NCI-H2196 (cell line): ENCODE results near the gene CSK.

Source experiments
- DNase-seq: peaks from one replicate; lab custom pipeline; 2025; ENCODE audit not compliant: unreplicated experiment; lab: John Stamatoyannopoulos, UW

The CSK gene

DNA sequence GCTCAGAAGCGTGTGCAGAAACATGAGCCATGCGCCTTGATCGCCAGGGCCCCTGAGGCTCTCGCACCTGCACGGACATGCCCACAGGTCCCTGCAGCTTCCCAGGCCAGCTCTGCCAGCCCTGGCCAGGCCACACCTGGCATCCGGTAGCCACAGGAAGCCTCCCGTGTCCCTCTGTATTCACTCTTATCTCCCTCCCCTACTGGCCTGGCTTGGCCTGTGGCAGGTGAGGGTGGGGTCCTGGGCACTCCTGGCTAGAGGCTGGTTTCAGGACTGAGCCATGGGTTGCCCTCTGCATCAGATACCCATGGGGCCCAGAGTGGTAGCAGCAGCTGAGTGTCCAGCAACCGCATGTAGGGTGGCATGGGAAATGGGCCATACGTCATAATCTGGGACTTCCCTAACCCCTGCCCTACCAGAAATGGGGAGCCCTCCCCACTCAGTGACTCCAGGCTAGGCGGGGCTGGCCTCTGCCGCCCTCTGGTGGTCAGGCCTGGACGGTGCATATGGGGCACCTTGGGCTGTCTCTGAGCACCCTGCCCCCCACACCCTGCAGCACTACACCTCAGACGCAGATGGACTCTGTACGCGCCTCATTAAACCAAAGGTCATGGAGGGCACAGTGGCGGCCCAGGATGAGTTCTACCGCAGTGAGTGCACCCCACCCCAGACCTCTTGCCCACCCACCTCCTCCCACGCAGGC is 18.1 kb downstream of the CSK start:
- peak; percentile 76 for DNase-seq

DNA sequence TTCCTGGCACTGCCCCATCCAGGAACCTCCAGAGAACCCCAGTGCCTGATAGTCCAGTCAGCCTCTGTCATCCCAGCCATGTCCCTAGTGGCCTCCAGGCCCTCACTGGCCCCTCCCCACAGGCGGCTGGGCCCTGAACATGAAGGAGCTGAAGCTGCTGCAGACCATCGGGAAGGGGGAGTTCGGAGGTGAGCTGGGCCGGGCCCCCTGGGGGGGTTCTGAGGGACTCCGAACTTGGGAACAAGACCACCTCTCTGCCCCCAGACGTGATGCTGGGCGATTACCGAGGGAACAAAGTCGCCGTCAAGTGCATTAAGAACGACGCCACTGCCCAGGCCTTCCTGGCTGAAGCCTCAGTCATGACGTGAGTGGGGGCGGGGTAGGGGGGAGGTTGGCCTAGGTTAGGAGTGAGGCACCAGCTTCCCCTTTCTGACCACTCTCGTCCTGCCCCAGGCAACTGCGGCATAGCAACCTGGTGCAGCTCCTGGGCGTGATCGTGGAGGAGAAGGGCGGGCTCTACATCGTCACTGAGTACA is 18.7 kb downstream of the CSK start:
- DNase-seq, result no peak

DNA sequence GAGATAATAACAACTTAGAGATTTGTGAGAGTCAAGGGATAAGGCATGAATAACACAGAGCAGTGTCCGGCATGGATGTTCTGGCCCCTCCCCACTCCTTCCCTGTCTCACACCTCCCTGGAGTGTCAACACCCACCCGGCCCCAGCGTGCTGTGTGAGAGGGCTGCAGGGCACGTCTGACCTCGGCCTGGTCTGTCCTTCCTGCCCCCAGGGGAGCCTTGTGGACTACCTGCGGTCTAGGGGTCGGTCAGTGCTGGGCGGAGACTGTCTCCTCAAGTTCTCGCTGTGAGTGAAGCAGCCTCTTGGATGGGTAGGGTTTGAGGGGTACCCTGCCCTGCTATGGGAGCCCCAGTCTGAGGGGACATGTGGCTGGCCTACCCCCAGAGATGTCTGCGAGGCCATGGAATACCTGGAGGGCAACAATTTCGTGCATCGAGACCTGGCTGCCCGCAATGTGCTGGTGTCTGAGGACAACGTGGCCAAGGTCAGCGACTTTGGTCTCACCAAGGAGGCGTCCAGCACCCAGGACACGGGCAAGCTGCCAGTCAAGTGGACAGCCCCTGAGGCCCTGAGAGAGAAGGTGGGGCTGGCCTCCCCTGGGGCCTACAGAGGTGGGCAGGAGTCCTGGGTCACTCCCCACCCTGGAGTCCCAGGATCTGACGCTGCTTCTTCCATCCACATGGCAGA is 19.6 kb downstream of the CSK start:
- no peak for DNase-seq

DNA sequence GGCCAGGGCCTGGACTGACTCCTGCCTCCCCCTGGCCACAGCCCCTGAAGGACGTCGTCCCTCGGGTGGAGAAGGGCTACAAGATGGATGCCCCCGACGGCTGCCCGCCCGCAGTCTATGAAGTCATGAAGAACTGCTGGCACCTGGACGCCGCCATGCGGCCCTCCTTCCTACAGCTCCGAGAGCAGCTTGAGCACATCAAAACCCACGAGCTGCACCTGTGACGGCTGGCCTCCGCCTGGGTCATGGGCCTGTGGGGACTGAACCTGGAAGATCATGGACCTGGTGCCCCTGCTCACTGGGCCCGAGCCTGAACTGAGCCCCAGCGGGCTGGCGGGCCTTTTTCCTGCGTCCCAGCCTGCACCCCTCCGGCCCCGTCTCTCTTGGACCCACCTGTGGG is 20.4 kb downstream of the CSK start:
- no peak for DNase-seq

DNA sequence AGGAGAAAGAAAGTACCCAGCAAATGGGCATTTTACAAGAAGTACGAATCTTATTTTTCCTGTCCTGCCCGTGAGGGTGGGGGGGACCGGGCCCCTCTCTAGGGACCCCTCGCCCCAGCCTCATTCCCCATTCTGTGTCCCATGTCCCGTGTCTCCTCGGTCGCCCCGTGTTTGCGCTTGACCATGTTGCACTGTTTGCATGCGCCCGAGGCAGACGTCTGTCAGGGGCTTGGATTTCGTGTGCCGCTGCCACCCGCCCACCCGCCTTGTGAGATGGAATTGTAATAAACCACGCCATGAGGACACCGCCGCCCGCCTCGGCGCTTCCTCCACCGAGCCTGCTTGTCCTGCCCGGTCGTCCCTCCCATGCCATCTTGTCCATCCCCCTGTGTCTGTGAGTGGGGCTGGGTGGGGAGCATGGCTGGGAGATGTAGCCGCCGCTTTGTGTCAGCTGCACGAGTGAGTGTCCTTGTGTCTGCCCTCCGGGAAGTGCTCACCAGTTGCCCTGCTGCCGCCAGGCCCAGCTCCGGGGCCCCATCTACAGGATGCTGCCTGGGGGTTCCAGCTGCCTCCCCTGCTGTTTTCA is 21.1 kb downstream of the CSK start:
- DNase-seq, result no peak

DNA sequence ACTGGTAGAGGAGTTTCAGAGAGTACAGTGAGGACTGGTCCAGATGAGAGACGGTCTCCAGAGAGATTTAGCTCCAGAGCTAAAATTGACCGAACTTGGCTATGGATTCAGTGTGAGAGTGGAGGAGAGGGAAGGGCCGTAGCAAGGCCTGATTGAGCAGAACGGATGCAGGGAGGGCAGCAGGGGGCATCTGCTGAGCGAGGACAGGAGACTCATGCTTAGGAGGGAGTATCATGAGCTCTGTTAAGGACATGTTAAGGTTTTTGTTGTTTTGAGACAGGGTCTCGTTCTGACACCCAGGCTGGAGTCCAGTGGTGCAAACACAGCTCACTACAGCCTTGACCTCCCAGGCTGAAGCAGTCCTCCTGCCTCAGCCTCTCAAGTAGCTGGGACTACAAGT is 23.1 kb downstream of the CSK start:
- DNase-seq, result no peak

DNA sequence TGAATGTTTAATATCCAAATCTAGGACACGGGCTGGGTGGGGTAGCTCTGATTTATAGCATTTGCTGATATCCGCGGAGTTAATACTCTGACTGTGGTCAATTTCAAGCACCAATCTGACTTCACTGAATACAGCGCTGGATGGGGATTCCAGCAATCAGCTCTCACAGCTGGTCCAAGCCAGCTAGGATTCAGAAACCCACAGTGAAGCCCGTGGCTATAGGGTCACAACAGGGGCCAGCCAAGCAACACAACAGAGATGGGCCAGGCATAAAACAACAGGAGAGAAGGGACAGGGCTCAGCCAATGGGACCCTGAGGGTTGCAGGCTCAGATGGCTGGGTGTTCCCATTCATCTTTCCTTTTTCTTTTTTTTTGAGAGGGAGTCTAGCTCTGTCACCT is 25.4 kb downstream of the CSK start:
- DNase-seq, result no peak

DNA sequence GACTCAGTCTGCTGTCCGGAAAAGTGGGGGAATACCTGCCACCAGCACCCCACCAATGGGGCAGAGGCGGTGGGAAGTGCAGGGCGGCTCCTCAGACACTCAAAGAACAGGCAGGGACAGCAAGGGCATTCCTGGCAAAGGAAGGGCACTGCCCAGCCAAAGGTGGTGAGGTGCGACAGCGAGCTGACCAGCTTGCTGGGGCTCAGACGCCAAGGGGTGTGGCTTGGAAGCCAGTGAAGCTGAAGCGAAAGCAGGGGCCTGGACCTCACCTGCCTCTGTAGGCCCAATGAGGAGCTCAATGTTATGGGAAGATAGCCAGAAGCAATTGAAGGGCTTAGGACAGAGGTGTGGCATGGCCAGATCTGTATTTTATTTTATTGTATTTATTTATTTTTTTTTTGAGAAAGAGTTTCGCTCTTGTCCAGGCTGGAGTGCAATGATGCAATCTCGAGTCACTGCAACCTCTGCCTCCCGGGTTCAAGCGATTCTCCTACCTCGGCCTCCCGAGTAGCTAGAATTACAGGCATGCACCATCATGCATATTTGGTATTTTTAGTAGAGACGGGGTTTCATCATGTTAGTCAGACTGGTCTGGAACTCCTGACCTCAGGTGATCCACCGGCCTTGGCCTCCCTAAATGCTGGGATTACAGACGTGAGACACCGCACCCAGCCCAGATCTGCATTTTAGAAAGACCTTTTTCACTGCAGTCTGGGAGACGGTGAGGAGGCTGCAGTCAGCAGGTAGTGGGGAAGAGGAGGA is 26.4 kb downstream of the CSK start:
- peak; percentile 73 for DNase-seq

DNA sequence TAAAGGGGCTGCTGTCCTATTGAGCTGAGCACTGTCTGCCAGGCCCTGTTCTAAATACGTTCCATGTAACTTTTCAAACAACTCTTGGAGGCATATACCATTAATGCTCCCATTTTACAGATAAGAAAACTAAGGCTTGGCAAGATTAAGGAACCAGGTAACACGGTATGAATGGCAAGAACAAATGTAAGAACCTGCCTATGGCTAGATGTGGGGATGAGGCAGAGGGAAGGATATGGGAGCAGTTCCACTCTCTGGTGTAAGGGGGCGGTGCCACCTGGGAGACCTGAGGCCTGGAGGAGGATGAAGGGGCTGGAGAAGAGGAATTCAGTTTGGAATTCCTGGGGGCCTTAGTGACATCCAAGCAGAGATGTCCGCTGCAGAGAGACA is 27.0 kb downstream of the CSK start:
- no peak for DNase-seq

DNA sequence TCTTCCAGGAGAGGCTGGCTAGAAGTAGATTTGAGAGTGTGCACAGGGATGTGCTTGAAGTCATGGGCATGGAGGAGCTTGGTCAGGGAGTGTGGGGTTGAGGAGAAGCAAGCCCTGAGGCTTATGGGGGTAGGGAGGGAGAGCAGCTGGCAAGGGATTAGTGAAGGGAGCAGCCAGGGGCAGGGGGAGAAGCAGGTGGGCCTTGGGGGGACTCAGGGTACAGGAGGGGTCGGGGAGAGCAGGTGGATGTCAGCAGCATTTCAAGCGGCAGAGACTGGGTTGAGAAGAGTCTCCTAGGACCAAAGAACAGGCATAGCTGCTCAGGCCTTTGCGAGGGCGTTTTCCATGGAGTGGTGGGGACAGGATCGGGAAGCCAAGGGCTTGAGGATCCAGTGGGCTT is 27.4 kb downstream of the CSK start:
- no peak for DNase-seq

DNA sequence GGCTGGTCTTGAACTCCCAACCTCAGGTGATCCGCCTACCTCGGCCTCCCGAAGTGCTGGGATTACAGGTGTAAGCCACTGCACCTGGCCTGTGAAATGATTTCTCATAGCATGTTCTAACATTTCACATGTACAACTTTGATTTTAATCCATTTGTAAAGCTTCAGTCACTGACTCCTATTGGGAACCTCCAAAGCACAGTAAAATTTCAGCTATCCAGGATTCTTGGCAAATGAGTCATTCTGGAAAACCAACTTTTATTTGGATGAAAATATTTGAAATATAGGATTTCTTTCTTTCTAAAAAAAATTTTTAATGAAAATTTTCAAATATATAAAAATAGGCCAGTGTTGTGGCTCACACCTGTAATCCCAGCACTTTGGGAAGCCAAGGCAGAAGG is 28.1 kb downstream of the CSK start:
- no peak for DNase-seq

DNA sequence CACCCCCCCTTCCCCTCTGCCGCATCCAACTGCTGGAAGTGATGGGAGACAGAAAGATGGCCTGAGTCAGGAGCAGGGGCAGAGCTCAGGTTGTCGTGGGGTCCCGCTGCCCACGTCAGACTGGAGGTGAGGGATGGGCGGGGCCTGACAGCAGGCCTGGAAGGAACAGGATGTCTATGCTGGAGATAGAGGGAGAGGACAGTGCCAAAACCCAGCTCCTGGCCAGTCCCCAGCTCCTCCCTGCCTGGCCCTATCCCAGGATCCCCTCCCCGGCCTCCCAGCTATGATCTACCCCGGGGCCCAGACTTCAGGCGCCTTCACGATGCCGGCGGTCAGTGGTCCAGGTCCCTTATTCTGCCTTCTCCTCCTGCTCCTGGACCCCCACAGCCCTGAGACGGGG is 30.7 kb downstream of the CSK start, which contains the start of gene LMAN1L:
Gene LMAN1L (plus strand): TSS at position 303 of the 400 bp plus-strand sequence. CDS start 20 bp downstream, at position 323.
- no peak for DNase-seq

DNA sequence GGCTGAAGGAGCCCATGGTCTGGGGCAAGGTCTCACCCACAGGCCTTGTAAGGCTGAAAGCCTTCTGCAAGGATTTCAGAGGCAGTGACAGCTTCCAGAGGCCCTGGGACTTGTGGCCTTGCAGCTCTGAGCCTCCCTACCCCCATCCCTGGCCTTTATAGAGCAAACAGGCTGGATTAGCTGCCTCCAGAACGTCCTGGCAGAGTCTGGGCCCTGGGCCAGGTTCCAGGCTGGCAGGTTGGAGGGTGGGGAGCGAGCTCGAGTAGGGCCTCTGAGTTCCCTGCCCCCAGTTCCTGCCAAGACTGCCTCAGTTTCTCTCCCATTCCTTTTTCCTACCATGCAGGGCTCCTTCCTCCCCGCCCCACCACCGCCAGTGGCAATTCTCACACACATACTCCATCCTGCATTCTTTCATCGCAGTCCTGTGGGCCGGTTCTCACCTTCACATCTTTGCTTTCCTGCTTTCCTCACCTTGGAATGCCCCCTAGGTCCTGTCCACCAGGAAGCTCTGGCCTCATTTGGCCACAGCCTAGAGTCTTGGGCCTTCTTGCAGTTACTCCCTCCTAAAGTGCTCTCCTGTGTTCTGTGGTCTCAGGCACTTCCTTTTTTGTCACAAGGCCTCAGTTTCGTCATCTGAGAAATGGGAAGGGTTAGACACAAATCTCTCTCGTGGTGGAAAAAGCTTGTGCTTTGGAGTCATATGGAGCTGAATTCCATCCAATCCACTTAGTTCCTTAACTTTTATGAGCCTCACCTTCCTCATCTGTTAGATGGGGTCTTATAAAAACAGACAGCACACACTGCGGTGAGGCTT is 33.4 kb downstream of the CSK start:
- DNase-seq, result peak; percentile 30

DNA sequence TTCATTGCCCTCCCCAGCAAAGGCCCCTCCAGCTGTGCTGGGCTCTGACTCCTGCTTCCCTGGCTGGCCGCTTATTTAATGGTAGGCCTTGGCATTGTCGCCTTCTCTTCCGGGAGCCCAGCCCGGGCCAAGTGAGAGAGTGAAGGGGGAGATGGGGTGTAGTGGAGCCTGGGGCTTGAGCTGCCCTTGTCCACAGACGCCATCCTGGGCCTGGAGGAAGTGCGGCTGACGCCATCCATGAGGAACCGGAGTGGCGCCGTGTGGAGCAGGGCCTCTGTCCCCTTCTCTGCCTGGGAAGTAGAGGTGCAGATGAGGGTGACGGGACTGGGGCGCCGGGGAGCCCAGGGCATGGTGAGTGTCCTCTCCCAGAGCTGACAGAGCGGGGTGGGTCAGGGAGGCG is 34.1 kb downstream of the CSK start:
- no peak for DNase-seq

DNA sequence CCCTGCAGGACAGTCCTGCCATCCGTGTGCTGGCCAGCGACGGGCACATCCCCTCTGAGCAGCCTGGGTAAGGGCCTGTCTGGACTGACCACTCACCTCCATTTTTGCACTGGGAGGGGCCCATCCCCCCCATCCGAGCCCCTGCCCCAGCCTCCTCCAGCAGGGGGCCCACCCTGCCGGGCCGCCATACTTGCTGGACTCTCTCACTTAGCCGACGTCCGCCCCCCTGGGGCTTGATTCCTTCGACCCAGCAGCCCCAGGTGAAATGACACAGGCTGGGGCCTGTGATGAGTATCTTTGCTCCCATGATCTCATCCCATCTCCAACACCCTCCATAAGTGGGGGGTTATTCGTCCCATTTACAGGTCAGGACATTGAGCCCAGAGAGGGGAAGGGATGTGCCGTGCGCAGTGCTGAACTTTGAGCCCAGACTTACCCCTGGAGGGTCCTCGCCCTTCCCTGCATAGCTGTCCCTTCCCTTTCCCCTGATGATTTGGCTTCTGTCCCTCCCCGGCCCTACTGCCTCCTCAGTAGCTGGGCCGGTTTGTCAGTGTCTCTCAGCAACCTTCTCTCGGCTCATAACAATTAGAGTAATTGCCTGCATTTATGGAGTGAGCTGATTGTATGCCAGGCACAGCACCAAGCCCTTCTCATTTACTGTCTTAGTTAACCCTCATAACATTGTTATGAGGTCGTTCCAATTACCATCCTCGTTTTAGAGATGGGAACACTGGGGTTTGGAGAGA is 34.9 kb downstream of the CSK start:
- DNase-seq, result no peak

DNA sequence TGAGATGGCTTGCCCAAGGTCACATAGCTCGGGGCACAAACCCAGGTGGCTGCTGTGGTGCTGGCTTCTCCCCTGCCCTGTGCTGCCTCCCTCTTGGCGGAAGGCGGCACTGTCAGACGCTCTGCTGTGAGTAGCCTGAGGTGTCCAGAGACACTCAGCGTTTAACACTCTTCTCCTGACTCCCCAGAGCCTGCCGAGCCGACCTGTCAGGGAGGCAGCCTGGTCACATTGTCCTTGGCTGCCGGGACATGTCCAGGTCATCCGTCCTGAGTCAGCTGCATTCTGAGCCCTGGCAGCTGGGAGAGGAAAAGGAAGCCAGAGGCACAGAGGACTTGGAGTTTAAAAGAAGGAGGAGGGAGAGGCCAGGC is 35.5 kb downstream of the CSK start:
- DNase-seq, result peak; percentile 5

DNA sequence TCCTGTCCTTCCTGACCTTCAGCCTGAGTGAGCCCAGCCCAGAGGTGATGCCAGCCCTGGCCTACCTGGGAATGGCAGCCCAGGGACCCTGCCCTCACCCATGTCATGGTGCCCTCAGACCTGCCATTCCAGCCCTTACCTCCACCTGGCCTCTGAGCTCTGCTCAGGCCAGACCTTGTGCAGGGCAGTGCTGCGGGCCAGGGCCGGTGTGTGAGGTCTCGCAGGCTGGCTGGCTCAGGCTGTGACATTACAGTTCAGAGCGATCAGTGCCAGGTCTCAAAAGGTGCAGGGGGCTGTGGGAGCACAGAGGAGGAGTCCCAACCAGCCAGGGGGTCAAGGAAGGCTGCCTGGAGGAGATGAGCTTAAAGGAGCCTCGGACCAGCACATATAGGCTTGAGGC is 38.2 kb downstream of the CSK start:
- no peak for DNase-seq

DNA sequence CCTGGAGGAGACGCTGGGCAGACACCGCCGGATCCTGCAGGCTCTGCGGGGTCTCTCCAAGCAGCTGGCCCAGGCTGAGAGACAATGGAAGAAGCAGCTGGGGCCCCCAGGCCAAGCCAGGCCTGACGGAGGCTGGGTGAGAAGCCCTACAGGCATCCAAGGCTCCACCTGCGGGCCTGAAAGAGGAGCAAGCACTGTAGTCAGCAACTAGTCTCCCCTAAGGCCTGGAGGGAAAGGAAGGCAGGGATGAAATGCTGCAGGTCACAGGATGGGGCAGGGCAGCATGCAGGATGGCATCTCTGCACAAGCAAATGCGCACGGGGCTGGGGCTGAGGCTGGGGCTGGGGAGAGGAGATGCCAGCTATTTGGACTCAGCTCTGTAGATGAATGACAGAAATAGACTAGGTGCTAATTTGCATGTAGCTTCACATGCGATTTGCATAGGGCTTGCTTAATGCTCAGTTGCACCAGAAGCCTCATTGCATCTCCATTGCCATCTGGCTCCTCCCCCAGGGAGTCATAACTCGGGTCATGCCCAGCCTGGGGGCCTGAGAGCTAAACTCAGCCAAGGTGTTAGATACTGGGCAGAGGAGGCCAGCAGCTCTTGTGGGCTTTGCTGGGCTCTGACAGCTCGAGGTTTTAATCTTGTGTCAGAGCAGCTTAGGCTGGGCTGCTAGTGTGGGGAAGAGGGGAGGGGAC is 39.4 kb downstream of the CSK start:
- no peak for DNase-seq

DNA sequence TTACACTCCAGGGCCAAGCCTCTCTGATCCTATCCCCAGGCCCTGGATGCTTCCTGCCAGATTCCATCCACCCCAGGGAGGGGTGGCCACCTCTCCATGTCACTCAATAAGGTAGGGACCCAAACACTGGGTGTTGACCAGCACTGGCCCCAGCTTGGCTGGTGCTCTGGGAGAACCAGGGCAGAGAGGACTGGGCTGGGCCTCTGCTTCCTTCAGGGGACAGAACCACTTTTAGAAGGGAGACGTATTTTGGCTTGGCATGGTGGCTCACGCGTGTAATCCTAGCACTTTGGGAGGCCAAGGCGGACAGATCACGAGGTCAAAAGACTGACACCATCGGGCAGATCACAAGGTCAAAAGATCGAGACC is 39.9 kb downstream of the CSK start:
- no peak for DNase-seq
